ENCODE data around the gene TKFC.

DNA sequence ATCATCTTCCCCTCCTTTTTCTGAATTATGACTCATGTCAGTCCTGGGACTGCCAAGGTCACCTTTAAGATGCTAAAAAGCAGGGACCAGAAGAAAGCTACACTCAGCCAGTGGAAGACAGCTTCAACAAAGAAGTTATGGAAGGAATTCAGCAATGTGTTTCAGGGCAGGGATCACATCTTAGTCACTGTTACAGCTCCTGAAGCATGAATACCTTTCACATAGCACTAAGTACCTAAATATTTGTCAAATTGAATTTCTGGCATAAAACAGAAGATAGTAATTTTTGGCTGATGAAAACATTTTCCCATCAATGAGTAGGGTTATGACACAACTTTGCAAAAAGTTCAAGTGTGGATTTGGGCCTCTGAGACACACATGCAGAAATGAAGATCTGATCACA is 5.4 kb upstream of the TKFC start:
- TF ChIP-seq, protein P1, sequence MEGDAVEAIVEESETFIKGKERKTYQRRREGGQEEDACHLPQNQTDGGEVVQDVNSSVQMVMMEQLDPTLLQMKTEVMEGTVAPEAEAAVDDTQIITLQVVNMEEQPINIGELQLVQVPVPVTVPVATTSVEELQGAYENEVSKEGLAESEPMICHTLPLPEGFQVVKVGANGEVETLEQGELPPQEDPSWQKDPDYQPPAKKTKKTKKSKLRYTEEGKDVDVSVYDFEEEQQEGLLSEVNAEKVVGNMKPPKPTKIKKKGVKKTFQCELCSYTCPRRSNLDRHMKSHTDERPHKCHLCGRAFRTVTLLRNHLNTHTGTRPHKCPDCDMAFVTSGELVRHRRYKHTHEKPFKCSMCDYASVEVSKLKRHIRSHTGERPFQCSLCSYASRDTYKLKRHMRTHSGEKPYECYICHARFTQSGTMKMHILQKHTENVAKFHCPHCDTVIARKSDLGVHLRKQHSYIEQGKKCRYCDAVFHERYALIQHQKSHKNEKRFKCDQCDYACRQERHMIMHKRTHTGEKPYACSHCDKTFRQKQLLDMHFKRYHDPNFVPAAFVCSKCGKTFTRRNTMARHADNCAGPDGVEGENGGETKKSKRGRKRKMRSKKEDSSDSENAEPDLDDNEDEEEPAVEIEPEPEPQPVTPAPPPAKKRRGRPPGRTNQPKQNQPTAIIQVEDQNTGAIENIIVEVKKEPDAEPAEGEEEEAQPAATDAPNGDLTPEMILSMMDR (conservative IDR thresholded peaks at IDR 0.05; ENCODE audit: low read length): no peak
- no peak for TF ChIP-seq EZH2phosphoT487 (IDR thresholded peaks at IDR 0.05; ENCODE audit: borderline replicate concordance)

Data from Loucy (cell line).